ENCODE measurements around the gene TMEM163.

- no peak for TF ChIP-seq ZNF658 (tag by site-specific recombination; IDR thresholded peaks at IDR 0.05)
- no peak for TF ChIP-seq ZNF530 (tag by site-specific recombination; IDR thresholded peaks at IDR 0.05; ENCODE audit: low read depth)
- TF ChIP-seq, protein P1, sequence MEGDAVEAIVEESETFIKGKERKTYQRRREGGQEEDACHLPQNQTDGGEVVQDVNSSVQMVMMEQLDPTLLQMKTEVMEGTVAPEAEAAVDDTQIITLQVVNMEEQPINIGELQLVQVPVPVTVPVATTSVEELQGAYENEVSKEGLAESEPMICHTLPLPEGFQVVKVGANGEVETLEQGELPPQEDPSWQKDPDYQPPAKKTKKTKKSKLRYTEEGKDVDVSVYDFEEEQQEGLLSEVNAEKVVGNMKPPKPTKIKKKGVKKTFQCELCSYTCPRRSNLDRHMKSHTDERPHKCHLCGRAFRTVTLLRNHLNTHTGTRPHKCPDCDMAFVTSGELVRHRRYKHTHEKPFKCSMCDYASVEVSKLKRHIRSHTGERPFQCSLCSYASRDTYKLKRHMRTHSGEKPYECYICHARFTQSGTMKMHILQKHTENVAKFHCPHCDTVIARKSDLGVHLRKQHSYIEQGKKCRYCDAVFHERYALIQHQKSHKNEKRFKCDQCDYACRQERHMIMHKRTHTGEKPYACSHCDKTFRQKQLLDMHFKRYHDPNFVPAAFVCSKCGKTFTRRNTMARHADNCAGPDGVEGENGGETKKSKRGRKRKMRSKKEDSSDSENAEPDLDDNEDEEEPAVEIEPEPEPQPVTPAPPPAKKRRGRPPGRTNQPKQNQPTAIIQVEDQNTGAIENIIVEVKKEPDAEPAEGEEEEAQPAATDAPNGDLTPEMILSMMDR (tag by site-specific recombination; IDR thresholded peaks at IDR 0.05) = no peak
- TF ChIP-seq ZNF398 (tag by site-specific recombination; IDR thresholded peaks at IDR 0.05) = no peak
- no peak for TF ChIP-seq ZNF24 (tag by site-specific recombination; IDR thresholded peaks at IDR 0.05)
- no peak for TF ChIP-seq ZBTB8A (tag by site-specific recombination; IDR thresholded peaks at IDR 0.05)
- no peak for TF ChIP-seq ELK4 (IDR thresholded peaks at IDR 0.05; ENCODE audit: borderline replicate concordance, low read depth, low read length)
- TF ChIP-seq, protein P2, sequence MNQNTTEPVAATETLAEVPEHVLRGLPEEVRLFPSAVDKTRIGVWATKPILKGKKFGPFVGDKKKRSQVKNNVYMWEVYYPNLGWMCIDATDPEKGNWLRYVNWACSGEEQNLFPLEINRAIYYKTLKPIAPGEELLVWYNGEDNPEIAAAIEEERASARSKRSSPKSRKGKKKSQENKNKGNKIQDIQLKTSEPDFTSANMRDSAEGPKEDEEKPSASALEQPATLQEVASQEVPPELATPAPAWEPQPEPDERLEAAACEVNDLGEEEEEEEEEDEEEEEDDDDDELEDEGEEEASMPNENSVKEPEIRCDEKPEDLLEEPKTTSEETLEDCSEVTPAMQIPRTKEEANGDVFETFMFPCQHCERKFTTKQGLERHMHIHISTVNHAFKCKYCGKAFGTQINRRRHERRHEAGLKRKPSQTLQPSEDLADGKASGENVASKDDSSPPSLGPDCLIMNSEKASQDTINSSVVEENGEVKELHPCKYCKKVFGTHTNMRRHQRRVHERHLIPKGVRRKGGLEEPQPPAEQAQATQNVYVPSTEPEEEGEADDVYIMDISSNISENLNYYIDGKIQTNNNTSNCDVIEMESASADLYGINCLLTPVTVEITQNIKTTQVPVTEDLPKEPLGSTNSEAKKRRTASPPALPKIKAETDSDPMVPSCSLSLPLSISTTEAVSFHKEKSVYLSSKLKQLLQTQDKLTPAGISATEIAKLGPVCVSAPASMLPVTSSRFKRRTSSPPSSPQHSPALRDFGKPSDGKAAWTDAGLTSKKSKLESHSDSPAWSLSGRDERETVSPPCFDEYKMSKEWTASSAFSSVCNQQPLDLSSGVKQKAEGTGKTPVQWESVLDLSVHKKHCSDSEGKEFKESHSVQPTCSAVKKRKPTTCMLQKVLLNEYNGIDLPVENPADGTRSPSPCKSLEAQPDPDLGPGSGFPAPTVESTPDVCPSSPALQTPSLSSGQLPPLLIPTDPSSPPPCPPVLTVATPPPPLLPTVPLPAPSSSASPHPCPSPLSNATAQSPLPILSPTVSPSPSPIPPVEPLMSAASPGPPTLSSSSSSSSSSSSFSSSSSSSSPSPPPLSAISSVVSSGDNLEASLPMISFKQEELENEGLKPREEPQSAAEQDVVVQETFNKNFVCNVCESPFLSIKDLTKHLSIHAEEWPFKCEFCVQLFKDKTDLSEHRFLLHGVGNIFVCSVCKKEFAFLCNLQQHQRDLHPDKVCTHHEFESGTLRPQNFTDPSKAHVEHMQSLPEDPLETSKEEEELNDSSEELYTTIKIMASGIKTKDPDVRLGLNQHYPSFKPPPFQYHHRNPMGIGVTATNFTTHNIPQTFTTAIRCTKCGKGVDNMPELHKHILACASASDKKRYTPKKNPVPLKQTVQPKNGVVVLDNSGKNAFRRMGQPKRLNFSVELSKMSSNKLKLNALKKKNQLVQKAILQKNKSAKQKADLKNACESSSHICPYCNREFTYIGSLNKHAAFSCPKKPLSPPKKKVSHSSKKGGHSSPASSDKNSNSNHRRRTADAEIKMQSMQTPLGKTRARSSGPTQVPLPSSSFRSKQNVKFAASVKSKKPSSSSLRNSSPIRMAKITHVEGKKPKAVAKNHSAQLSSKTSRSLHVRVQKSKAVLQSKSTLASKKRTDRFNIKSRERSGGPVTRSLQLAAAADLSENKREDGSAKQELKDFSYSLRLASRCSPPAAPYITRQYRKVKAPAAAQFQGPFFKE (tag by site-specific recombination; IDR thresholded peaks at IDR 0.05; ENCODE audit: borderline replicate concordance) = no peak
- TF ChIP-seq, protein P3, sequence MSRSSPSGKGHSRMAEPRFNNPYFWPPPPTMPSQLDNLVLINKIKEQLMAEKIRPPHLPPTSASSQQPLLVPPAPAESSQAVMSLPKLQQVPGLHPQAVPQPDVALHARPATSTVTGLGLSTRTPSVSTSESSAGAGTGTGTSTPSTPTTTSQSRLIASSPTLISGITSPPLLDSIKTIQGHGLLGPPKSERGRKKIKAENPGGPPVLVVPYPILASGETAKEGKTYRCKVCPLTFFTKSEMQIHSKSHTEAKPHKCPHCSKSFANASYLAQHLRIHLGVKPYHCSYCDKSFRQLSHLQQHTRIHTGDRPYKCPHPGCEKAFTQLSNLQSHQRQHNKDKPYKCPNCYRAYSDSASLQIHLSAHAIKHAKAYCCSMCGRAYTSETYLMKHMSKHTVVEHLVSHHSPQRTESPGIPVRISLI (tag by site-specific recombination; IDR thresholded peaks at IDR 0.05) = no peak
- no peak for TF ChIP-seq ZNF777 (tag by site-specific recombination; IDR thresholded peaks at IDR 0.05; ENCODE audit: borderline replicate concordance)
- TF ChIP-seq, protein P4, sequence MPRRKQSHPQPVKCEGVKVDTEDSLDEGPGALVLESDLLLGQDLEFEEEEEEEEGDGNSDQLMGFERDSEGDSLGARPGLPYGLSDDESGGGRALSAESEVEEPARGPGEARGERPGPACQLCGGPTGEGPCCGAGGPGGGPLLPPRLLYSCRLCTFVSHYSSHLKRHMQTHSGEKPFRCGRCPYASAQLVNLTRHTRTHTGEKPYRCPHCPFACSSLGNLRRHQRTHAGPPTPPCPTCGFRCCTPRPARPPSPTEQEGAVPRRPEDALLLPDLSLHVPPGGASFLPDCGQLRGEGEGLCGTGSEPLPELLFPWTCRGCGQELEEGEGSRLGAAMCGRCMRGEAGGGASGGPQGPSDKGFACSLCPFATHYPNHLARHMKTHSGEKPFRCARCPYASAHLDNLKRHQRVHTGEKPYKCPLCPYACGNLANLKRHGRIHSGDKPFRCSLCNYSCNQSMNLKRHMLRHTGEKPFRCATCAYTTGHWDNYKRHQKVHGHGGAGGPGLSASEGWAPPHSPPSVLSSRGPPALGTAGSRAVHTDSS (tag by site-specific recombination; IDR thresholded peaks at IDR 0.05) = no peak
- TF ChIP-seq ZNF138 (tag by site-specific recombination; IDR thresholded peaks at IDR 0.05; ENCODE audit: borderline replicate concordance) = no peak
- no peak for TF ChIP-seq ZNF792 (tag by site-specific recombination; IDR thresholded peaks at IDR 0.05)
- no peak for TF ChIP-seq ATF2 (tag by site-specific recombination; IDR thresholded peaks at IDR 0.05; ENCODE audit: low read depth)
These were observed 55.0 kb downstream of the TMEM163 start for GRCh38 chr2:134663451-134664450.
